HG03064 (cell line): ENCODE measurements around the gene SLC43A3.
"Not testable (repeated sequence)": the region's sequence is repeated elsewhere in the genome, so short reads cannot be mapped to it uniquely, and the experiment has no call there.

ENCODE experiments used
- ATAC-seq: cut with Tn5 transposase; IDR thresholded peaks from one replicate; pipeline ENCODE4 v1.9.1; 2021; ENCODE audit warnings: low read depth; ENCODE audit not compliant: unreplicated experiment

The SLC43A3 gene

GRCh38 chr11:57407941-57408475 is 18.9 kb downstream of the SLC43A3 start:
- no peak for ATAC-seq

- ATAC-seq, result no peak
These were observed 19.7 kb downstream of the SLC43A3 start for GRCh38 chr11:57407010-57407920.

- ATAC-seq, result peak; percentile 83
These were observed 20.5 kb downstream of the SLC43A3 start for GRCh38 chr11:57406337-57406904.

- ATAC-seq, result no peak
These were observed 21.6 kb downstream of the SLC43A3 start for GRCh38 chr11:57405271-57405860.

GRCh38 chr11:57403802-57404147 is 23.1 kb downstream of the SLC43A3 start:
- ATAC-seq, result no peak

GRCh38 chr11:57403003-57403801 is 23.7 kb downstream of the SLC43A3 start:
- ATAC-seq, result not testable (repeated sequence)

- no peak for ATAC-seq
These were observed 24.5 kb downstream of the SLC43A3 start for GRCh38 chr11:57402188-57403002.

- ATAC-seq, result no peak
These were observed 26.8 kb downstream of the SLC43A3 start for GRCh38 chr11:57399972-57400578.

- ATAC-seq, result no peak
These were observed 27.7 kb downstream of the SLC43A3 start for GRCh38 chr11:57399221-57399620.

GRCh38 chr11:57397394-57397990 is 29.4 kb downstream of the SLC43A3 start:
- ATAC-seq, result no peak

GRCh38 chr11:57396744-57397143 is 30.2 kb downstream of the SLC43A3 start:
- ATAC-seq, result no peak

GRCh38 chr11:57395905-57396623 is 30.9 kb downstream of the SLC43A3 start:
- ATAC-seq, result no peak

GRCh38 chr11:57394203-57394965 is 32.5 kb downstream of the SLC43A3 start:
- no peak for ATAC-seq

- no peak for ATAC-seq
These were observed 34.2 kb downstream of the SLC43A3 start for GRCh38 chr11:57392763-57393105.

- ATAC-seq, result no peak
These were observed 34.7 kb downstream of the SLC43A3 start for GRCh38 chr11:57392066-57392762.

GRCh38 chr11:57391539-57391938 is 35.4 kb downstream of the SLC43A3 start:
- no peak for ATAC-seq

GRCh38 chr11:57391111-57391510 is 35.8 kb downstream of the SLC43A3 start:
- ATAC-seq, result no peak
